ENCODE measurements around the gene FAM200B.

The FAM200B gene

DNA sequence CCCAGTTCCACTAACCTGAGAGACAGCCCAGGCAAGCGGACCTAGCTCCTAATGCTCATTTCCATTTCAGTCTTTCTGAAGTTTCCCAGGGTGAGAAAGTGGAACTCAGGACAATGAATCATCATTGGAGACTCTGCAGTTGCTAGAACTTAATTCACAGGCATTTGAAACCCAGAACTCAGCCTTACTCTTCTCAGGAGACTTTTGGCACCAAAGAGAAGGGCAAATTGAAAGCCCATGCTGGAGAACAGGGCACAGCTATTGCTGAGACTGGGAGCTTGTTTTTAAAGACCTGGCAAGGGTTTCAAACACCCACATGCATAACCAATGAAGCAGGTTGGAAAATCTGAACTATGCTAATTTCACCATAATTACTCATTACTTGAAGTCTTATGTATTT is 57.2 kb downstream of the FAM200B start:
- DNase-seq: no peak
